HG02852 (cell line): ENCODE data around the gene KCNJ11.

Source experiments
- ATAC-seq: cut with Tn5 transposase; IDR thresholded peaks from one replicate; pipeline ENCODE4 v1.9.1; 2021; ENCODE audit warnings: mild to moderate bottlenecking, moderate library complexity; ENCODE audit not compliant: unreplicated experiment

The KCNJ11 gene

GRCh38 chr11:17410606-17411379 lies 22.3 kb upstream of the KCNJ11 start:
- ATAC-seq, result no peak

GRCh38 chr11:17408641-17409040 lies 20.2 kb upstream of the KCNJ11 start:
- ATAC-seq, result no peak

- ATAC-seq, result no peak
These were observed 19.6 kb upstream of the KCNJ11 start for GRCh38 chr11:17408026-17408425.

GRCh38 chr11:17407575-17407974 lies 19.1 kb upstream of the KCNJ11 start:
- ATAC-seq, result no peak

- ATAC-seq, result no peak
These were observed 18.3 kb upstream of the KCNJ11 start for GRCh38 chr11:17406818-17407149.

GRCh38 chr11:17406082-17406817 lies 17.8 kb upstream of the KCNJ11 start:
- no peak for ATAC-seq

GRCh38 chr11:17405232-17406005 lies 17.0 kb upstream of the KCNJ11 start:
- ATAC-seq, result no peak

GRCh38 chr11:17403980-17404759 lies 15.7 kb upstream of the KCNJ11 start:
- no peak for ATAC-seq

- no peak for ATAC-seq
These were observed 14.0 kb upstream of the KCNJ11 start for GRCh38 chr11:17402486-17402885.

GRCh38 chr11:17401841-17402240 lies 13.4 kb upstream of the KCNJ11 start:
- ATAC-seq, result no peak

- ATAC-seq, result no peak
These were observed 12.9 kb upstream of the KCNJ11 start for GRCh38 chr11:17401316-17401715.

- ATAC-seq, result no peak
These were observed 11.8 kb upstream of the KCNJ11 start for GRCh38 chr11:17400048-17400775.

- no peak for ATAC-seq
These were observed 10.8 kb upstream of the KCNJ11 start for GRCh38 chr11:17399236-17399635.

GRCh38 chr11:17397311-17398002 lies 9.0 kb upstream of the KCNJ11 start:
- no peak for ATAC-seq

GRCh38 chr11:17396598-17397310 lies 8.3 kb upstream of the KCNJ11 start:
- no peak for ATAC-seq

- no peak for ATAC-seq
These were observed 7.5 kb upstream of the KCNJ11 start for GRCh38 chr11:17395978-17396377.

- no peak for ATAC-seq
These were observed 7.1 kb upstream of the KCNJ11 start for GRCh38 chr11:17395554-17395961.

GRCh38 chr11:17394743-17395390 lies 6.4 kb upstream of the KCNJ11 start:
- ATAC-seq, result no peak

- ATAC-seq, result no peak
These were observed 5.0 kb upstream of the KCNJ11 start for GRCh38 chr11:17393472-17393871.
